HAP-1 (cell line): ENCODE measurements around the gene NFIA.

Experiments used
- DNase-seq, 2 experiments: peaks; one replicate each; pipeline ENCODE4 v3.0.0-alpha.2; 2016 to 2020; ENCODE audit warnings: low spot score in 2 of 2
- H3K27me3 ChIP-seq: fragments of 250-450 bp; sonication (Bioruptor Pico); 2 replicates; pipeline ENCODE4 v1.5.1; 2020; ENCODE audit warnings: low read depth, mild to moderate bottlenecking, moderate library complexity
- H3K36me3 ChIP-seq: fragments of 250-450 bp; sonication (Bioruptor Pico); replicated peaks from 2 replicates; pipeline ENCODE4 v1.5.1; 2020; ENCODE audit warnings: mild to moderate bottlenecking
- H3K4me1 ChIP-seq: fragments of 250-450 bp; sonication (Bioruptor Pico); 2 replicates; pipeline ENCODE4 v1.5.1; 2020; ENCODE audit warnings: mild to moderate bottlenecking
- H3K4me3 ChIP-seq: fragments of 250-450 bp; sonication (Bioruptor Pico); 2 replicates; pipeline ENCODE4 v1.5.1; 2020; ENCODE audit warnings: mild to moderate bottlenecking, moderate library complexity
- H3K9me3 ChIP-seq: fragments of 250-450 bp; sonication (Bioruptor Pico); 2 replicates; pipeline ENCODE4 v1.5.1; 2020; ENCODE audit warnings: mild to moderate bottlenecking, moderate library complexity
- in situ Hi-C: fragments of 300-500 bp; cut with MboI; formaldehyde crosslinking; loops from 3 replicates; pipeline ENCODE4 v1.14.3; 2020; ENCODE audit warnings: low sequenced_read_pairs, inconsistent platforms, mixed read lengths

NFIA gene

DNA sequence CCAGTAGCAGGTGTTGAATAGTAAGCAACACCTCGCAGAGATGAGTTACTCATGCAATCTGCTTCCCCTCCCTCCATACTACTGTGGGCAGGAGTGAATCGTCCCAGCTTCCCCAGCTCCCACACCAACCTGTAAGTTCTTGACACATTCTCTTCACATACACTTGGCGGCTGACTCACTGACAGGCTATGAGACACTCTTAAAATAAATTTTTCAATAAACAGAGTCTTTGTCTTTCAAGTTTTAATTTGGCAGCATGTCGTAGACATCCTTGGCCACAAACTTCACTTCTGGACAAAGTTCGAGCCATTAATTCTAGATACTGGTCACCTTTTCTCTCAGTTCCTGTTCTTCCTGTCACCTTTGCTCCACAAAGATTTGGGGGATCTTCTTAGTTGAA, 351.9 kb downstream of the NFIA start:
- in situ Hi-C loops, result loop anchor here (10.0 kb wide), 1 partner anchor 59 kb away; no protein-coding TSS in a partner anchor
- Histone ChIP-seq H3K27me3 (no peaks in the 10 kb centered on the region), H3K9me3 (no peaks in the 10 kb centered on the region), H3K36me3 (peaks cover 5% of the 10 kb centered on the region; the same call in 1 of the 2 replicates), H3K4me3 (no peak overlapping the region), H3K4me1 (peaks cover 8% of the 10 kb centered on the region)
- no peak for DNase-seq

DNA sequence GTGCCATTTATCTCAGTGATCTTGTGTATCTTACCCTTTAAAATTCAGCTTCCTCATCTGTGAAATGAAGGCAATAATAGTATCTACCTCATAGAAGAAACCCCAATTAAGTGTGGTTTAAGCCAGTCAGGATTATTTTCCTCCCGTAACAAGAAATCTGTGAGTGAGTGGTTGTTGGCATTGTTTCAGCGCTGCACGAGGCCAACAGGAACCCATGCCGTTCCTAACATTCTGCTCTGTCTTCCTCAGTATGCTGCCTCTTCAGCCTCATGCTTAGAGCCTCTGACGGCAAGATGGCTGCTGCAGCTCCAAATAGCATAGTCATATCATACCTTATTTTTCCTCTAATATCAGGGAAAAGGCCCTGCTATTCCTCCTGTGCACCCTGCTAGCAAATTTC, 352.9 kb downstream of the NFIA start:
- Histone ChIP-seq H3K9me3 (no peaks in the 10 kb centered on the region), H3K4me3 (no peak overlapping the region), H3K36me3 (peaks cover 5% of the 10 kb centered on the region; the same call in 1 of the 2 replicates), H3K4me1 (peaks cover 8% of the 10 kb centered on the region), H3K27me3 (no peaks in the 10 kb centered on the region)
- no peak for DNase-seq
- in situ Hi-C loops, result loop anchor here (10.0 kb wide), 1 partner anchor 60 kb away; no protein-coding TSS in a partner anchor

DNA sequence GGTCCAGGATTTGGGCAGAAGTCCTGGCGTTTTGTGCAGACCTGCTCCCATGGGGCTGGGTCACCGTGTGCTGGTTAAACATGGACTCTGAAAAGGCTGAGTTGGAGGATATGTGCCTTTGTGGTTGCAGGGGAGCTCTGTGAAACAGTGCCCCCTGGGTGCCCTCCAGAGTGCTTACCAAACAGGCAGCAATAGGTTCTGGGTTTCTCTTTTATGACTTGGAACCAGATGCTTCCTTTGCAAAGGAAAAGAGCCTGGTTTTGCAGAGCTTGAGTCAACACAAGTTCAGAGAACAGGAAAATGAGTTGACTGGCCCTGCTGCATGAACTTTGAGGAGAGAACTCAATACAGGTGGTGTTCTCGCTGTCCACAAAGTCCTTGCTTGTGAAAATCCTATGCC, 353.7 kb downstream of the NFIA start:
- in situ Hi-C loops, result loop anchor here (10.0 kb wide), 1 partner anchor 61 kb away; no protein-coding TSS in a partner anchor
- DNase-seq, result peak in 1 of 2 experiments; percentile 15
- no peaks in the 10 kb centered on the region for H3K27me3 ChIP-seq
- peaks cover 8% of the 10 kb centered on the region for H3K4me1 ChIP-seq
- no peak overlapping the region for H3K4me3 ChIP-seq
- no peaks in the 10 kb centered on the region for H3K9me3 ChIP-seq
- H3K36me3 ChIP-seq, result peaks cover 5% of the 10 kb centered on the region; the same call in 1 of the 2 replicates

DNA sequence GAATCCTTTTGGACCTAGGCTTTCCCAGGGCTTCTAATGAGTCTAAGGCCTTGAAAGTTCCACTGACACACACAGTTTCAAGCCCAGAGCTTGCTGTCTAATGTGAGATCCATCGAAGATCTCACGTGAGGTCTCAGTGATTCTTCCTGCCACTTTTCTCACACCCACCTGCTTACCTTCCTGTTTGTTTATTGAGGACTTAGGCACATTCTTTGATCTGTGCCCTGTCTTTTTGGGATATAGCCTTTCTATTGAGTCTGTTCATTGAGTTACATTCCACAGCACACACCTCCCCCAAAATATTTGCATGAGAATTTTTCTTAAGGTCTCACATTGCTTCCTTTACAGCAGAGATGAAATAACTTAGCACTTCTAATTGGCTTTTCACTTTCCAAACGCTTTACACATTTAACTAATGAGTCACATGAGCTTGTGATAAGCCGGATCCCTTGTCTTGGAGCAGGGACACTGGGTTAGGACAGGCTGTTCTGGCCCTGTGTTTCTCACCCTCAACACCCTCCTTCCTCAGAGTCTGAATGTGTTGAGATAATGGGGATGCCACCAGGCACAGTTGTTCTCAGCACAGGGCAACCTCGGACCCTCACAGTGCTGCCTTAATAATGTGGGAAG, 354.2 kb downstream of the NFIA start:
- peaks cover 8% of the 10 kb centered on the region for H3K4me1 ChIP-seq
- DNase-seq, result no peak
- no peak overlapping the region for H3K4me3 ChIP-seq
- H3K9me3 ChIP-seq, result no peaks in the 10 kb centered on the region
- peaks cover 5% of the 10 kb centered on the region; the same call in 1 of the 2 replicates for H3K36me3 ChIP-seq
- H3K27me3 ChIP-seq, result no peaks in the 10 kb centered on the region
- in situ Hi-C loops, result loop anchor here (10.0 kb wide), 1 partner anchor 62 kb away; no protein-coding TSS in a partner anchor

DNA sequence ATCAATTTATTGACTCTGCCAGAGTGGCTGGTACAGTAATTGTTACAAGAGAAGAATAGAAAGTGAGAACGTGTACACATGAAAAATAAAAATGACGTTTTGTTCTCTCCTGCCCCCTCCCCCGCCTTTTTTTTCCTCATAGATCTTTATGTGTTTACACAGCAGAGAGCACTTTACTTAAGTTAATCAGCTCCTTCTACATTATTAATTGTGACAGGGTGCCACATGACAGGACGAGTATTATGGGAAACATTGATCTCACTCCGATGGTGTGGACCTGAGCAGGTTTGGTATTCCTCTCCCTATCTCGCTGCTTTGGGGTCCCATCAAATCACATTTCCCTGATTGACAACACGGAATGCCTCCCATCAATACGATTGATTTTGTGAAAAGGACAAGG, 356.9 kb downstream of the NFIA start:
- Histone ChIP-seq H3K4me3 (no peak overlapping the region), H3K27me3 (no peaks in the 10 kb centered on the region), H3K9me3 (no peaks in the 10 kb centered on the region), H3K36me3 (peaks cover 5% of the 10 kb centered on the region; the same call in 1 of the 2 replicates), H3K4me1 (peaks cover 8% of the 10 kb centered on the region)
- no peak for DNase-seq
- in situ Hi-C loops, result loop anchor here (10.0 kb wide), 1 partner anchor 64 kb away; no protein-coding TSS in a partner anchor

DNA sequence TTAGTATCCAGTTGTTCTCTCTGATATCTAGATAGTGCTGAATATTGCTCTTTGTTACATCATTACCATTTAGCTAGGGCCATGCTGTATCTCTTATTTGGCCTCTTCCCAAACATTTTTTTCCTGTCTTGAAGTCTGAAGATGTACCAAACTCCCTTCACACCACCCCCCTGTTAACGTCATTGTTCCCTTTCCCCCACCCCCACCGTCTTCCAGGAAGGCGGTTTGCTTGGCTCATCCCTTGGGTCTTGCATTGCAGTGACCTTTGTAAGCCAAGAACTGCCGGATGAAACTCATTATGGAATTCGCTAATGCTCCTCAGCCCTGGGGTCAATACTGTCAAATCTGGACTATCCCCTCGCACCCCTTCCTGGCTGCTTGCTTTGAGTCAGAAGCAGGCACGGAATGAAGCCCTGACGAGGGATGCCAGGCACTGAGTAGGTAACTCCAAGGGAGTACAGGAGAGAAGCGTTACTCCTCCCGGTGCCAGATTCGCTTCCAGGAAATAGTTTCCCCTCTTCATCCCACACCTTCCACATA, 359.4 kb downstream of the NFIA start:
- H3K36me3 ChIP-seq, result 0 out of 2 replicates have a peak, but pooled peaks cover 5% of the 10 kb centered on the region
- in situ Hi-C loops, result no loop called here
- no peaks in the 10 kb centered on the region for H3K27me3 ChIP-seq
- H3K4me1 ChIP-seq, result peaks cover 1% of the 10 kb centered on the region
- no peaks in the 10 kb centered on the region for H3K9me3 ChIP-seq
- H3K4me3 ChIP-seq, result no peak overlapping the region
- DNase-seq, result no peak

DNA sequence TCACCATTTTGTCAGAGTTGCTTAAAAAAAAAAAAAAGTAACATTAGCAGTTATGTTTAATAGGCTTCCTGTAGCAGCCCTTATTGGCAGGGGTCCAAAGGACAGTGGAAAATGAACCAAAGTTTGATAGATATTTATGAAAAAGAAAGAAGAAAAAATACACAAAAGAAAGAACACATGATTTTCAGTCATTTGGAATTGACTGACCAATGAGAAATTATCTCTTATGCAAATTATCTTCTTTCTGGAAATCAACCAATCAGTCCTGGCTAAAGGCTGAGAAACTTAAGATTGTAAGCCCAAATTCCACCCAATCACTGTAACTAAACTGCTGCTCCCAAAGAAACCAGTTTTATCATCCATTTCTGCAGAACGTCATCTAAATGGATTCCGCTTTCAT, 360.2 kb downstream of the NFIA start:
- Histone ChIP-seq H3K4me1 (no peaks in the 10 kb centered on the region), H3K4me3 (no peak overlapping the region), H3K27me3 (no peaks in the 10 kb centered on the region), H3K36me3 (0 out of 2 replicates have a peak, but pooled peaks cover 5% of the 10 kb centered on the region), H3K9me3 (no peaks in the 10 kb centered on the region)
- in situ Hi-C loops, result no loop called here
- no peak for DNase-seq

DNA sequence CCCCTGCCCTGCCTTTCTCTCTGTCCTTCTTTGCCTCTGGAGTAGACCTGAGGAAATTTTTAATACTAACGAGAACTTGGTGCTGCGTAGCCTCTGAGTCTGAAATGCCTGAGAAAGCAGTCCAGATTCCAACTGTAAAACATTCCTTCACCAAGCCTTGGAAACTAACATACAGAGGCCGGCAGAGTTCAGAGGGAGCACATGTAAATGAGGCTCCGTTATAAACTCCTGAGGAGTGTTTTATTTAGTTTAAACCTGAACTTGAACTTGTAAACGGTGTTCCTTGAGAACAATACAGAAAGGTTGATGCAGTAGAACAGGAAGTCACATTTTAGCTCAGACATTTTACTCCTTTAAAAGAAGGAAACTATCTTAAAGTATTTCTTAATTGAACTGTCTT, 361.9 kb downstream of the NFIA start:
- Histone ChIP-seq H3K27me3 (no peaks in the 10 kb centered on the region), H3K9me3 (no peaks in the 10 kb centered on the region), H3K36me3 (no peaks in the 10 kb centered on the region), H3K4me1 (no peaks in the 10 kb centered on the region), H3K4me3 (no peak overlapping the region)
- in situ Hi-C loops, result no loop called here
- no peak for DNase-seq

DNA sequence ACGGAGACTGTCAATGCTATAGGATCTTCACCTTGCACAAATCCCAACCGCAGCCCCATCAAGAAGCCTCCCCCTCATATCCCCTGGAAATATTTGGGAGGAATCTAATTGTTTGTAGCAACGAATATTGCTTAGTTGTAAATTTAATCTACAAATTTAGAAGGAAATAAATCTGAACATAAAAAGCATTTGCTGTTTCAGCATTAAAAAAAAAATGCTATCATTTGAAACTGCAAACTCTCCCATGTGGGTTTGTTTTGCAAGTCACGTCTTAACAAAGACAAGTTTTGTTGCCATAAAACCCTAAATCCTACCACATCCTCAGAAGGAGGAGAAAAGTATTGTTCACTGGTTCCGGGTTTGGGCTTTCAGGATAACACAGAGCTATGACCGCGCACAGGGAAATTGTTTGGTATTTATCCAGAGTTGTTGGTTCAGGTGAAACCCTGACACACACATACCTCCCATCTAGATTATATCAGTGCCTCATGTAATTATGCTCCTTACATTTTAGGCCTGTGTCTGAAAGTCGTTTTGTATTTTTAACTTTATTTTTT, 363.0 kb downstream of the NFIA start:
- H3K27me3 ChIP-seq, result no peaks in the 10 kb centered on the region
- in situ Hi-C loops, result no loop called here
- H3K4me1 ChIP-seq, result peaks cover 4% of the 10 kb centered on the region
- DNase-seq, result no peak
- no peaks in the 10 kb centered on the region for H3K9me3 ChIP-seq
- no peak overlapping the region for H3K4me3 ChIP-seq
- no peaks in the 10 kb centered on the region for H3K36me3 ChIP-seq

DNA sequence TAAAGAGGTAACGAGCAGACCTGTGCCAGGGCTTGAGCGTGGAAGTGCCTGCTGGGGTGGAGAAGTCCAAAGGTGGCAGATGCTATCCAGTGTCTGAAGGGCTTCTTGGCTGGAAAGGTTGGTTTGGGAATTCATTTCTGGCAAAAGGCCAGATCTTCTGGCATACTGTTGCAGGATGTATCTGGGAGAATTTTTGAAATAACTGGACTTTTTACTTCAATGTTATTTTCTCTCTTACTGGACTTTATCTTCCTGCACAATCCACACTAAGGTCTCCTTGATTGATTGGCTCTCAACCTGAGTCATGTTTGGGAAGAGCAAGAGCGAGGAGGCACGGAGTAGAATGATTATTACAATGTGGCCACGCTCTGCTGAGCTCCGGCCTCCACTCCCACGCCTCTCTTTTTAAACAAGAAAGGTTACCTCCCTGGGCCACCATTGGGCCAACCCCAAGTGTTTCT, 364.2 kb downstream of the NFIA start:
- Histone ChIP-seq H3K36me3 (no peaks in the 10 kb centered on the region), H3K27me3 (no peaks in the 10 kb centered on the region), H3K4me3 (no peak overlapping the region), H3K4me1 (peaks cover 16% of the 10 kb centered on the region), H3K9me3 (no peaks in the 10 kb centered on the region)
- in situ Hi-C loops, result no loop called here
- no peak for DNase-seq

DNA sequence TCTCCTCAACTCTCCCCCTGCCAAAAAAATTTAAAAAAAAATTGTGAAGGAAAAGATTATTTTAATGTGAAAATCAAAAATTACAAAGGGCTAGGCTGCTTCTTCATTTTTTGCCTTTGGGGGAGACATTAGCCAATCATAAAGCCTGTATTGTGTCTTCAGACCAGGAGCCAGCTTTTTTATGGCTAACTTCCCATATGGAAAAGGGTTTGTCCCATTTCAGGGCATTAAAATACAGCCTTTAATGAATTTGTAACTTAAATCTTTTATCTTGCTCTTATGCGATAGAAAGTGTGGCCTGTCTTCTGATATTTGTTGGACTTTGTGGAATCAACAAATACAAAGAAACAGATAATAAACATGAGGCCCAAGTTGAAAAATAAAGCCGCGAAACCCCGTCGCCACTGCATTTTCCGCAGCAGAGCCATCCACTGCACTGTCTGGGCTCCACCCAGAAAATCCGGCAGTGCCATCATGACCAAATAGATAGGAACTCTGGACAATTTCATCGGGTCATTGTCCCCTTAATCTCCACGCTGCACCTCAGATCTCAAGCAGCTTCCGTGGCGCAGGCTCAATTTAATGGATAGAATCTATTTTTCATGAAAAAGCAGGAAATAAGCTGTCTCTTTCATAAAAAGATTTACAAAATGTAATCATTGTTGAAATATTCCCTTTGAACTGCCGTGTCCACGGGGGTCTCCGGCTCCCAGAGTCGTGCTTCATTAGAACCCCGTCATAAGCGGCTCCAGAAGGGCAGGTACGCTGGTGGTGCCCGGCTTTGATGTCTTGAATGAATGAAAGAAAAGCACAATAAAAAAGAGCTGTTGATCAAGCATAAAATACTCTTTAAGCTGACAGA, 365.0 kb downstream of the NFIA start:
- Histone ChIP-seq H3K36me3 (no peaks in the 10 kb centered on the region), H3K27me3 (no peaks in the 10 kb centered on the region), H3K9me3 (no peaks in the 10 kb centered on the region), H3K4me3 (no peak overlapping the region), H3K4me1 (peaks cover 24% of the 10 kb centered on the region)
- no peak for DNase-seq
- in situ Hi-C loops, result no loop called here

DNA sequence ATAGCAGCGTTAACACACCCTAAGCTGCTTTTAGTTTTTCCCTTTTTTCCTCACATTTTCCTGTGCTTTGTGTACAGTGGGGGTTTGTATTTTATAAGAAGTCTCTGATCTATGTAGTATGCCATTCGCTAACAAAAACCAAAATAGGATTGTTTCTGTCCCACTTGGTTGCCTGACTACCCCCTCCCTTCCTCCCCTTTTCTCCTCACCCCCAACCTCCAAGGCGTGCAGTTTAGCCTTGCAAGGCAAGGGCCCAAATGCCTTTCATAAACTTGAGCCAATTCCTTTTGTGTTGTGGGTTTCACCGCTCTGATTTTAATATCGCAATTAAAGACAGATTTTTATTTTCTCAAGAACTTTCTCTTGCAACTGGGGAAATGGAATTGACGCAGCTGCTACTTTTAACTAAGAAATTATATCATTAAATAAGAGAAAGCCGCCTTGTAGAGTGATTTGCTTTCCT, 365.6 kb downstream of the NFIA start:
- Histone ChIP-seq H3K4me3 (no peak overlapping the region), H3K9me3 (no peaks in the 10 kb centered on the region), H3K27me3 (no peaks in the 10 kb centered on the region), H3K36me3 (no peaks in the 10 kb centered on the region), H3K4me1 (peaks cover 30% of the 10 kb centered on the region)
- no peak for DNase-seq
- in situ Hi-C loops, result no loop called here

DNA sequence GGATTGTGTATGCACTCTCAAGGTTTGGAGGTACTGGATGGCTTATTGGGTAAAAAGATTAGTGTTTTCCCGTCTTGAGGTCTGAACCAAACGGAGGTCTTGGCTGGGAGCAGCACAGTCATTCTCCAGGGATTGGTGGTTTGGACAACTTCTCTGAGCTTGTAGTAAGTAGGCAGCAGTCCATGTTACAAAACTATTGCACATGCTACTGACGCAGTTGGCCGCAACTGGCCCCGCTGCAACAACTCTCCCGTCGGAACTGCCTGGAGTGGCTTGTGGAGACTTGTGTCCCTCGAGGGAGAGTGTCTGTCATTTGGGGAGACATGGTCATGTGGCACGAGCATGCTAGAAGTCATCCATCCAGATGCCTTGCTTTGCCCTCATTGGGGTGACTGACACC, 366.6 kb downstream of the NFIA start:
- no peaks in the 10 kb centered on the region for H3K36me3 ChIP-seq
- in situ Hi-C loops, result no loop called here
- H3K4me3 ChIP-seq, result no peak overlapping the region
- H3K27me3 ChIP-seq, result no peaks in the 10 kb centered on the region
- H3K4me1 ChIP-seq, result peaks cover 38% of the 10 kb centered on the region
- no peaks in the 10 kb centered on the region for H3K9me3 ChIP-seq
- no peak for DNase-seq
